HUES64 (cell line): ENCODE measurements around the gene DNAJC3. TPM values are rescaled to one million over a fixed set of nuclear protein-coding genes. Genes with fewer than 3 reads are reported as not detected.

ENCODE experiments used
- H3K27ac ChIP-seq: 2 replicates; pipeline ENCODE4 v1.7.0; 2013; ENCODE audit warnings: low read depth, low read length, inconsistent platforms
- H3K27me3 ChIP-seq: 2 replicates; pipeline ENCODE4 v1.6.1; 2013; ENCODE audit warnings: mild to moderate bottlenecking, low read length; ENCODE audit not compliant: insufficient read depth
- H3K36me3 ChIP-seq: 2 replicates; pipeline ENCODE4 v1.6.1; 2013; ENCODE audit warnings: mild to moderate bottlenecking, low read length; ENCODE audit not compliant: insufficient read depth
- H3K4me1 ChIP-seq: 2 replicates; pipeline ENCODE4 v1.6.1; 2013; ENCODE audit warnings: mild to moderate bottlenecking, low read length, moderate library complexity; ENCODE audit not compliant: insufficient read depth
- H3K4me3 ChIP-seq: 2 replicates; pipeline ENCODE4 v1.5.1; 2013; ENCODE audit warnings: mild to moderate bottlenecking, low read length, moderate library complexity
- H3K9ac ChIP-seq: 2 replicates; pipeline ENCODE4 v1.6.1; 2013; ENCODE audit warnings: mild to moderate bottlenecking, low read depth, low read length
- H3K9me3 ChIP-seq: 2 replicates; pipeline ENCODE4 v1.6.1; 2013; ENCODE audit warnings: low read depth, low read length; ENCODE audit not compliant: insufficient read depth
- WGBS: fragments of 150-250, 120-280 bp; methylation state at CpG from one replicate; pipeline ENCODE4 v1.1.7; 2013; ENCODE audit warnings: missing lambda C conversion rate; 5-methylcytosine and 5-hydroxymethylcytosine counted together
- polyA plus RNA-seq, 2 experiments: library from polyadenylated mRNA; stranded (reverse); fragments of 50-300 nt; gene quantifications; one replicate each; pipeline ENCODE4 v1.2.3, GENCODE V29; 2013

DNAJC3 gene, protein sequence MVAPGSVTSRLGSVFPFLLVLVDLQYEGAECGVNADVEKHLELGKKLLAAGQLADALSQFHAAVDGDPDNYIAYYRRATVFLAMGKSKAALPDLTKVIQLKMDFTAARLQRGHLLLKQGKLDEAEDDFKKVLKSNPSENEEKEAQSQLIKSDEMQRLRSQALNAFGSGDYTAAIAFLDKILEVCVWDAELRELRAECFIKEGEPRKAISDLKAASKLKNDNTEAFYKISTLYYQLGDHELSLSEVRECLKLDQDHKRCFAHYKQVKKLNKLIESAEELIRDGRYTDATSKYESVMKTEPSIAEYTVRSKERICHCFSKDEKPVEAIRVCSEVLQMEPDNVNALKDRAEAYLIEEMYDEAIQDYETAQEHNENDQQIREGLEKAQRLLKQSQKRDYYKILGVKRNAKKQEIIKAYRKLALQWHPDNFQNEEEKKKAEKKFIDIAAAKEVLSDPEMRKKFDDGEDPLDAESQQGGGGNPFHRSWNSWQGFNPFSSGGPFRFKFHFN
- polyA plus RNA-seq (2013, experiment 1 of 2) = 15.3 TPM
- 14.8 TPM for polyA plus RNA-seq (2013, experiment 2 of 2)

DNA sequence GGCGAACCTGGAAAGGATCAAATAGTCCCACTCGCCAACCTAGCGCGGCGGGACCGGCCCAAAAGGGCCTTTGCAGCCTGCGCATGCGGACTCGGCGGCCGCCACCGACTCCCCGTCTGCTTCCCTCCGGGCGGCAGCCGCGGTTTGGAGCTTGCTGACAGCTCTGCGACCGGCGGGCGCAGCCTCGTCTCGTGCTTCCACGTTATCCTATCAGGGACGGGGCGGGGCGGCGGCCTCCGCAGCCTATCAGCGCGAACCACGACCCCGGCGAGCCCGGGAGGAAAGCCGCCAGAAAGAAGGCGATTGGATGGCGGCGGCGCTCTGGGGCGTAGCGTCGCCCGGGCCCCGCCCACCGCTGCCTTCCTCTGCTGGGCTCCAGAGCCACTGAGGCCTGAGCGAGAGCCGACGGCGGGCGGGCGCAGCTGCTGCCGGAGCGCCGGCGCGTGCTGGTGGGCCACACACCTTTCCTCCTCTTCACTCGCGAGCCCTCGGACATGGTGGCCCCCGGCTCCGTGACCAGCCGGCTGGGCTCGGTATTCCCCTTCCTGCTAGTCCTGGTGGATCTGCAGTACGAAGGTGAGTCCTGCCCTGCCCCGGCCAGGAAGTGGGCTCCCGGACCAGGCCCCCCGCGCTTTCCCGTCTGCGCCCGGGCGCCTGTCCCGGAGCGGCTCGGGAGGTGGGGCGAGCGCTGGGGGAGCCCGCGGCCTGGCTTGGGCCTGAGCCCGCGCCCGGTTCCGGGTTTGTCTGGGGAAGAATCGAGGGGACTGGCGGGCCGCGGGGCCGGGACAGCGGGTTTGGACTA is at the start of gene DNAJC3:
TSS of gene DNAJC3 (plus strand) at position 378 of the 802 bp plus-strand sequence. CDS start at position 495, 117 bp downstream.
- Histone ChIP-seq H3K4me1 (peaks cover 17% of the 10 kb centered on the region; the same call in 1 of the 2 replicates), H3K4me3 (peak within 1 kb of the TSS; percentile 77), H3K9me3 (no peaks in the 10 kb centered on the region), H3K9ac (peak within 1 kb of the TSS; percentile 89), H3K36me3 (no peaks in the 10 kb centered on the region), H3K27ac (peak within 1 kb of the TSS; percentile 68; the same call in 1 of the 2 replicates), H3K27me3 (peaks cover 10% of the 10 kb centered on the region; the same call in 1 of the 2 replicates)
- under 1% methylated on average over 90 of the region's 90 CpGs for WGBS

DNA sequence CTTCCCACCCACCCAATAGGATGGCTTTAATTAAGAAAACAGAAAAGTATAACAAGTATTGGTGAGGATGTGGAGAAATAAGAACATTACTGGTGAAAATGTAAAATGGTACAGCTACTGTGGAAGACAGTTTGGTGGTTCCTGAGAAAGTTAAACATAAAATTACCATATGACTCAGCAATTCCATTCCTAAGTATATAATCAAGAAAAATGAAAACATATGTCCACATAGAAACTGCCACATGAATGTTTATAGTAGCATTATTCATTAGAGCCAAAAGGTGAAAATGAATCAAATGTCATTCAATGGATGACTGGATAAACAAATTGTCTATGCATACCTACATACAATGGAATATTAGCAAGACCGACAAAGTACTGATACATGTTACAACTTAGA is 49.3 kb upstream of the DNAJC3 start:
- WGBS = 100% methylated on average over 1 of the region's 1 CpG
- H3K9me3 ChIP-seq = no peaks in the 10 kb centered on the region
- no peak overlapping the region for H3K9ac ChIP-seq
- H3K36me3 ChIP-seq = peaks cover 82% of the 10 kb centered on the region
- no peaks in the 10 kb centered on the region for H3K4me1 ChIP-seq
- no peaks in the 10 kb centered on the region for H3K27me3 ChIP-seq
- H3K27ac ChIP-seq = no peak overlapping the region
- no peak overlapping the region for H3K4me3 ChIP-seq

DNA sequence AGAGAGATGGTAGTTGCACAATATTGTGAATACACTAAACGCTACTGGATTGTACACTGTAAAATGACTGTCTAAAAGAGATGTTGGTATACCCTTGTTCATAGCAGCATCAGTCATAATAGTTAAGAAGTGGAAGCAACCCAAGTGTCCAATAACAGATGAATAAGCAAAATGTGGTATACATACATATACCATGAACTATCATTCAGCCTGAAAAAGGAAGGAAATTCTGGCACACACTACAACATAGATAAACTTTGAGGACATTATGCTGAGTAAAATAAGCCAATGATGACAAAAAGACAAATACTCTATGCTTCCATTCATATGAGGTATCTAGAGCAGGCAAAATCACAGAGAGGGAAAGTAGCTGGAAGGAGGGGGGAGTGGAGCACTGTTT is 48.5 kb upstream of the DNAJC3 start:
- H3K4me1 ChIP-seq = no peaks in the 10 kb centered on the region
- H3K36me3 ChIP-seq = peaks cover 80% of the 10 kb centered on the region
- H3K9me3 ChIP-seq = no peaks in the 10 kb centered on the region
- no peak overlapping the region for H3K4me3 ChIP-seq
- H3K9ac ChIP-seq = no peak overlapping the region
- no peak overlapping the region for H3K27ac ChIP-seq
- 94% methylated on average over 1 of the region's 1 CpG for WGBS
- H3K27me3 ChIP-seq = no peaks in the 10 kb centered on the region

DNA sequence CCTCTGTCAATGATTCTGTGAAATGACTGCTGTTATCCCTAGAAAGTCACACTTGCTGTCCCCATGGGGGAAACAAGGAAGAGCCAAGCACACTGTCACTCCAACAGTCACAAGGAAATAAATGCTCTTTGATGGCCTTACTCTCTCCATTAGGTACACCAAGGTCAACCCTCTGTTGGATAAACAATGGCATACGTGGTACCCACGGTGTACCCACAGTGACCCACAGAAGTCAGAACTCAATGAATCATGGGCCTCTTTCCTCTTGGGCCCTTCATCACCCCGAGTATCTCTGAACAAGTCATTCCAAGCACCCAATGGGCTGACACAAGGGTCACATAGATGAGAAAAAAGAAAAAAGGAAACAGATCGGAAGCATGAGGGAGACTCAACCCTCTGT is 47.9 kb upstream of the DNAJC3 start:
- no peak overlapping the region for H3K9ac ChIP-seq
- peaks cover 81% of the 10 kb centered on the region for H3K36me3 ChIP-seq
- WGBS = 96% methylated on average over 4 of the region's 4 CpGs

DNA sequence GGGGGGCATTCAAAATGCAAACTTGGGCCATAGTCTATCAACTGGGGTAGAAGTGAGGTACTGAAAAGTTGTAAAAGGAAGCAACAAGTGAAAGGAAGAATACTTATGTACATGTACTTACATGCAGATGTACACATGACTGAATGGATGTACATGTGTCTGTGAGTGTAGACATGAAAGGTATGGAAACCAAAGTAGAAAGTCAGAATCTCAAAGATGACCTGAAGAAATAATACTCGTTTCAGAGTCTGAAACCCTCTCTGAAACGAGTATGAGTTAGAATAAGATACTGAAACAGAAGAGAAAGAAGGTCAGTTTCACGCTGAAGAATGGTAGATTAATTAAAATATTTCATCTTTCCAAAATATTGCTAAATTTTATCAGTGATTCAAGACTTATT is 46.3 kb upstream of the DNAJC3 start:
- H3K27me3 ChIP-seq = no peaks in the 10 kb centered on the region
- H3K36me3 ChIP-seq = peaks cover 79% of the 10 kb centered on the region
- H3K9me3 ChIP-seq = no peaks in the 10 kb centered on the region
- H3K4me1 ChIP-seq = no peaks in the 10 kb centered on the region
- H3K27ac ChIP-seq = no peak overlapping the region
- no peak overlapping the region for H3K4me3 ChIP-seq
- WGBS = 96% methylated on average over 2 of the region's 3 CpGs
- no peak overlapping the region for H3K9ac ChIP-seq

More for the DNA sequence above, 47.9 kb upstream of the DNAJC3 start:
- no peaks in the 10 kb centered on the region for H3K9me3 ChIP-seq
- H3K4me3 ChIP-seq = no peak overlapping the region
- no peak overlapping the region for H3K27ac ChIP-seq
- no peaks in the 10 kb centered on the region for H3K4me1 ChIP-seq
- H3K27me3 ChIP-seq = no peaks in the 10 kb centered on the region

DNA sequence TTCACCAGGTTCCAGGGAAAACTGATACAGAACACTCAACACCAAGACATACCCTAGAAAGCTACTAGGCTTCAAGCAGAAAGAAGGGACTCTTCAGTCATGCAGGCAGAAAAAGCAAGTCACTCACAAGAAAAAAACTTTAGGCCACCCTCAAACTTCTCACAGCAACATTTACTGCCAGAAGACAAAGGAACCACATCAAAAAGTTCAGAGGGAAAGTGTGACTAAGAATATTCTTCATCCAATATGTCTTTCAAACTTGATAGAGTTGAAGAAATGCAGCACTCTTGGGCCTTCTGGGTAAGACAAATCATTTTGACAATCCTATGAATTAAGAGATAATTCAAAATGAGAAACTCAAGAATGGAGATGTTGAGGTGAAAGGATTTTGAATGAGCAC is 40.1 kb upstream of the DNAJC3 start:
- H3K27ac ChIP-seq = no peak overlapping the region
- H3K9ac ChIP-seq = no peak overlapping the region
- H3K27me3 ChIP-seq = no peaks in the 10 kb centered on the region; the same call in 1 of the 2 replicates
- no peaks in the 10 kb centered on the region for H3K9me3 ChIP-seq
- H3K4me3 ChIP-seq = no peak overlapping the region
- peaks cover 60% of the 10 kb centered on the region for H3K36me3 ChIP-seq
- 0 out of 2 replicates have a peak, but pooled peaks cover 3% of the 10 kb centered on the region for H3K4me1 ChIP-seq

DNA sequence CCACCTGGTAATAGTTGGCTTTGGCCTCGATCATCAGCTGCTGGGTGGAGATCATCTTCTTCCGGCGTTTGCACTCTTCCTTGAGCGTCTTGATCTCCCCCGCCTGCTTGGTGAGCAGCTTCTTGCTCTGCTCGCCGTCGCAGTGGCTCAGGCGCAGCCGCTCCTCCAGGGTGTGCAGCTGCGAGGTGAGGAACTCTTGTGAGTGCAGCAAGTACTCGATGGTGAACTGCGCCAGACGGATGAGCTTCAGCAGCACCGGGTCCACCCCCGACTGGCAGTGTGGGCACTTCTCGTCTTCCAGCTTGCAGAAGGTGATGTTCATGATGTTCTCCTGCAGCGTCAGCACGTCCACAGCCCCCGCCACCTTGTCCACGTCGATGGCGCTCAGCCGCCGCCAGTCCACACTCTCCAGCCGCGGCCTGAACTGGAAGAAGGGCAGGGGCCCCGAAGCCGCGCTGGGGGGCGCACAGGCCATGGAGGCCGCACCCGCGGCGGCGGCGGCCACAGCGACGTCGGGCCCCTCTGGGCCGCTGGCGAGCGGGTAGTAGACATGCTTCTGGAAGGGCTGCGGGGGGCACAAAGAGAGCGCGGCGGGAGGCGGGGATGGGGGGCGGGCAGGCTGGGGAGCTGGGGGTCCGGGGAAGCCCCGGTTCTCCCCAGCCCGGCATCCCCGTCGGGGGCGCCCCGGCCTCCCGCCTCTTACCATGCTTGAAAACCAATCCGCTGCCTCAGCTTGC is 35.5 kb upstream of the DNAJC3 start:
- 0 out of 2 replicates have a peak overlapping the region, but pooled peaks have one; percentile 16 for H3K9ac ChIP-seq
- peaks cover 17% of the 10 kb centered on the region for H3K27me3 ChIP-seq
- peaks cover 20% of the 10 kb centered on the region for H3K4me1 ChIP-seq
- peaks cover 34% of the 10 kb centered on the region for H3K36me3 ChIP-seq
- H3K27ac ChIP-seq = no peak overlapping the region
- 55% methylated on average over 58 of the region's 58 CpGs for WGBS
- H3K9me3 ChIP-seq = no peaks in the 10 kb centered on the region
- peak overlapping the region; percentile 74 for H3K4me3 ChIP-seq

DNA sequence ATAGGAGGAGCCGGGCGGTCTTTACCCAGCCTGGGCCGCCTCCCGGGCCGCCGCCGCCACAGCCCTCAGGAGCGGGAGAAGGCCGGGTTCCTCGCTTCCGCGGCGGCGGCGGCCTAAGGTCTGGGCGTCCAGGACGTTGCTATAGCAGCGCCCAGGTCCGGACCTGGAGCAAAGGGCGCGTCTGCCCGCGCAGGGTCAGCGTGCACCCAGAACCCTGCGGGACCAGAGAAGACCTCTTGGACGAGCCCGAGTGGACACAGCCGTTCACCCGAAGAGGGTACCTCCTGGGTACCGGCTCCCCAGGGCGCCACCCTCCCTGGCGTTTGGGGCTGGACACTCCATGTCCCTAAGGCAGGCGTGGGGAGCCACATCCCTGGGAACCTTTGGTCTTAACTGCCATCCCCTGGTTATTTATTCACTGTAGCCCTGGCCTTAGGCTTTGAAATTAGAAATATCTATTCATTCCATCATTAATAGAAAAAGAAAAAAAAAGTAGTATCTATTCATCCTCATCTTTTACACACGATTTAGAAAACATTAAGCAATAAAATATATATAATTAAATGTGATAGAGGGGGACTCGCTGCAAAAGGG is 34.8 kb upstream of the DNAJC3 start:
- no peaks in the 10 kb centered on the region for H3K9me3 ChIP-seq
- H3K9ac ChIP-seq = no peak overlapping the region; the same call in 1 of the 2 replicates
- H3K27ac ChIP-seq = no peak overlapping the region
- H3K4me1 ChIP-seq = peaks cover 20% of the 10 kb centered on the region
- H3K36me3 ChIP-seq = peaks cover 27% of the 10 kb centered on the region
- peaks cover 17% of the 10 kb centered on the region for H3K27me3 ChIP-seq
- WGBS = 32% methylated on average over 34 of the region's 35 CpGs
- peak overlapping the region; percentile 74 for H3K4me3 ChIP-seq

DNA sequence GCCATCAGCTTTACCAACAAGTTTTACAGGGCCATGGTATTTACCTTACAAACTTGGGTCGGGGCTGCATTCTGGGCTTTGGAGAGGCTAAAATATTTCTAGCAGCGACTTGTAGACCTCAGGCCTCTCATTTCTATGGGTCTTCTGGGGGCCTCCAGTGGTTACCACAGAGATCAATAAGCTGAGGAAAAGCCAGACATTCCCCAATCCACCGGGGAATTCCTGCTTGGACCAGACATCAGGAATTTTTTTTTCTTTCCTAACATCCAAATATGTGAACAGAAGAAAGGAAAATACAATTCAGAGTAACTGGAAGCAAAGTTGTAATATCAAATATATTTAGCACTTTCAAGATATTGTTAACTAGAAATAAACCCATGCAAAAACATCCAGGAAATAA is 33.9 kb upstream of the DNAJC3 start:
- 45% methylated on average over 3 of the region's 3 CpGs for WGBS
- Histone ChIP-seq H3K36me3 (peaks cover 22% of the 10 kb centered on the region), H3K9me3 (no peaks in the 10 kb centered on the region), H3K27me3 (peaks cover 17% of the 10 kb centered on the region), H3K27ac (no peak overlapping the region), H3K4me3 (peak overlapping the region; percentile 74), H3K9ac (peak overlapping the region; percentile 85; the same call in 1 of the 2 replicates), H3K4me1 (peaks cover 20% of the 10 kb centered on the region)

DNA sequence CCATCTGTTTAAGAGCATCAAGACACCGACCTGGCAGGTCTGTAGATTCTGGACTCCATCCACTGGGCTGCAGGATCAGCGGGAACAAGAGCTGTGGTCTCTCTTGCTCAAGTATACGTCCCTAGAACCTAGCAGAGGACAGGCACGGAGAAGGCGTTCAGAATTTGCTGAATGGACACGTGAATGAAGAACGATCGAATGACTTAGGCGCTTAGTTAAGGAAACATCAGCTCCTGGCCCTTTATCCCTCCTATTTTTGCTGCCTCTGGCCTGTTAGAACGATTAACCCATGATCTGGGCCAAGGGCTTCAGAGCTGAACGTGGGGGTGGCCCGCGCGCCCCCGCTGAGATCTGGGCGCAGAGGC is 33.4 kb upstream of the DNAJC3 start:
- H3K27ac ChIP-seq = no peak overlapping the region
- H3K4me3 ChIP-seq = peak overlapping the region; percentile 74
- peak overlapping the region; percentile 85 for H3K9ac ChIP-seq
- peaks cover 20% of the 10 kb centered on the region for H3K4me1 ChIP-seq
- peaks cover 17% of the 10 kb centered on the region for H3K27me3 ChIP-seq
- 3% methylated on average over 16 of the region's 16 CpGs for WGBS
- peaks cover 20% of the 10 kb centered on the region for H3K36me3 ChIP-seq
- H3K9me3 ChIP-seq = no peaks in the 10 kb centered on the region
